A549 (cell line): ENCODE data around the gene CTDP1. TPM values are rescaled to one million over a fixed set of nuclear protein-coding genes. Genes with fewer than 3 reads are reported as not detected.

Source experiments
- ATAC-seq, 2 experiments: fragments of 200-7000 bp in 1 of 2; fragments of >200 bp in 1 of 2; cut with Nextera tagmentation in 1 of 2; cut with Tn5 transposase in 1 of 2; 3 replicates each; pipeline versions ENCODE4 v1.8.0 to v1.9.1; 2018 to 2020; ENCODE audit warnings: mild to moderate bottlenecking in 1 of 2, moderate library complexity in 1 of 2
- CTCF ChIA-PET: fragments of 300-600 bp; sonication (Branson Sonifier 250); formaldehyde crosslinking; extraction: SDS; loops from one replicate; lab custom pipeline; 2021; ENCODE audit warnings: antibody characterized with exemption, inconsistent platforms; lab: Yijun Ruan, JAX
- POLR2A ChIA-PET: fragments of 350-600 bp; formaldehyde crosslinking; extraction: SDS; loops from one replicate; lab custom pipeline; 2021; ENCODE audit warnings: antibody characterized with exemption, inconsistent platforms; lab: Yijun Ruan, JAX
- DNase-seq, 2 experiments: peaks; one replicate each; pipeline versions ENCODE4 v3.0.0 to v3.0.0-alpha.2; 2011 to 2016; ENCODE audit warnings: low read depth in 1 of 2, low spot score in 1 of 2
- FAIRE-seq: peaks from 2 replicates; lab custom pipeline; 2011; peaks lifted over from hg19 to GRCh38; lab: Jason Lieb, UNC
- H3K27ac ChIP-seq, 2 experiments: fragments of >200 bp; sonication (Bioruptor Twin); formaldehyde crosslinking; 3 replicates each; pipeline ENCODE4 v1.5.1; 2016 to 2017
- H3K4me1 ChIP-seq: fragments of >200 bp; sonication (Bioruptor Twin); formaldehyde crosslinking; 3 replicates; pipeline ENCODE4 v1.6.1; 2016
- H3K4me2 ChIP-seq: fragments of >200 bp; sonication (Bioruptor Twin); formaldehyde crosslinking; 3 replicates; pipeline ENCODE4 v1.6.1; 2016
- H3K4me3 ChIP-seq: fragments of >200 bp; sonication (Bioruptor Twin); formaldehyde crosslinking; 3 replicates; pipeline ENCODE4 v1.5.1; 2016
- H3K9me3 ChIP-seq: fragments of >200 bp; sonication (Bioruptor Twin); formaldehyde crosslinking; 3 replicates; pipeline ENCODE4 v1.6.1; 2016
- ATOH8 ChIP-seq: fragments of 250-450 bp; sonication (Bioruptor Pico); IDR thresholded peaks from 2 replicates; pipeline ENCODE4 v1.5.0; 2020; ENCODE audit warnings: low read depth, mild to moderate bottlenecking, moderate library complexity
- CBX2 ChIP-seq: fragments of 200-600 bp; sonication (generic); IDR thresholded peaks from 2 replicates; pipeline ENCODE4 v1.6.1; 2016; ENCODE audit warnings: low read depth, mild to moderate bottlenecking, borderline replicate concordance
- CHD4 ChIP-seq: fragments of 200-600 bp; sonication (generic); IDR thresholded peaks from 2 replicates; pipeline ENCODE4 v1.6.1; 2016; ENCODE audit warnings: antibody characterized with exemption, mild to moderate bottlenecking, borderline replicate concordance
- EHF ChIP-seq: fragments of 250-450 bp; sonication (Bioruptor Pico); IDR thresholded peaks from 2 replicates; pipeline ENCODE4 v1.5.0; 2020; ENCODE audit warnings: mild to moderate bottlenecking
- ESRRA ChIP-seq: fragments of 150-350 bp; IDR thresholded peaks from 2 replicates; pipeline ENCODE4 v1.6.1; 2014; ENCODE audit warnings: mild to moderate bottlenecking, low read length, borderline replicate concordance
- FOSB ChIP-seq: fragments of 250-450 bp; sonication (Bioruptor Pico); IDR thresholded peaks from 2 replicates; pipeline ENCODE4 v1.5.0; 2020; ENCODE audit warnings: mild to moderate bottlenecking, moderate library complexity
- HOXB13 ChIP-seq: fragments of 250-450 bp; sonication (Bioruptor Pico); IDR thresholded peaks from 2 replicates; pipeline ENCODE4 v1.5.0; 2020; ENCODE audit warnings: low read depth, mild to moderate bottlenecking, moderate library complexity
- HOXB5 ChIP-seq: fragments of 250-450 bp; sonication (Bioruptor Pico); IDR thresholded peaks from 2 replicates; pipeline ENCODE4 v1.5.0; 2020; ENCODE audit warnings: mild to moderate bottlenecking, moderate library complexity
- JUN ChIP-seq, 2 experiments: fragments of >200 bp; sonication (Bioruptor Twin); formaldehyde crosslinking; IDR thresholded peaks; 2 replicates in 1 of 2; 3 replicates in 1 of 2; pipeline ENCODE4 v1.6.1; 2016 to 2017
- KDM1A ChIP-seq: fragments of 200-600 bp; sonication (generic); IDR thresholded peaks from 2 replicates; pipeline ENCODE4 v1.6.1; 2016; ENCODE audit warnings: low read depth, mild to moderate bottlenecking
- MAZ ChIP-seq: fragments of 150-350 bp; IDR thresholded peaks from 2 replicates; pipeline ENCODE4 v1.6.1; 2014; ENCODE audit warnings: antibody characterized with exemption, low read depth, low read length, borderline replicate concordance
- NFE2L2 ChIP-seq: fragments of 150-350 bp; conservative IDR thresholded peaks from 2 replicates; pipeline ENCODE4 v1.6.1; 2014; ENCODE audit warnings: low read length
- NPAS2 ChIP-seq: fragments of 250-450 bp; sonication (Bioruptor Pico); IDR thresholded peaks from 2 replicates; pipeline ENCODE4 v1.8.0; 2022; ENCODE audit warnings: mild to moderate bottlenecking, moderate library complexity, borderline replicate concordance
- NR3C1 ChIP-seq: fragments of >200 bp; sonication (Bioruptor Twin); formaldehyde crosslinking; IDR thresholded peaks from 3 replicates; pipeline ENCODE4 v1.6.1; 2017
- PBX3 ChIP-seq: IDR thresholded peaks from 2 replicates; pipeline ENCODE4 v1.6.1; 2012
- PHF8 ChIP-seq: fragments of 200-600 bp; sonication (generic); IDR thresholded peaks from 2 replicates; pipeline ENCODE4 v1.6.1; 2016; ENCODE audit warnings: low read depth, mild to moderate bottlenecking, antibody characterized with exemption, moderate library complexity, borderline replicate concordance
- RAD21 ChIP-seq, 2 experiments: fragments of >200 bp in 1 of 2; sonication (Bioruptor Twin) in 1 of 2; formaldehyde crosslinking in 1 of 2; IDR thresholded peaks in 1 of 2; conservative IDR thresholded peaks in 1 of 2; 2 replicates in 1 of 2; 3 replicates in 1 of 2; pipeline ENCODE4 v1.6.1; 2012 to 2018; ENCODE audit warnings: inconsistent platforms in 1 of 2
- RARB ChIP-seq: fragments of 250-450 bp; sonication (Bioruptor Pico); IDR thresholded peaks from 2 replicates; pipeline ENCODE4 v1.8.0; 2021; ENCODE audit warnings: mild to moderate bottlenecking, moderate library complexity
- RNF2 ChIP-seq: fragments of 200-600 bp; sonication (generic); IDR thresholded peaks from 2 replicates; pipeline ENCODE4 v1.6.1; 2016; ENCODE audit warnings: low read depth, mild to moderate bottlenecking, antibody characterized with exemption, moderate library complexity, borderline replicate concordance
- WGBS: methylation state at CpG from one replicate; pipeline ENCODE4 v1.1.6; 2017; ENCODE audit errors: missing lambda C conversion rate; 5-methylcytosine and 5-hydroxymethylcytosine counted together
- polyA plus RNA-seq, 4 experiments: library from polyadenylated mRNA; depleted of rRNA in 3 of 4; stranded (reverse); fragments of >200 nt; fragmentation: RNase III in 1 of 4; extraction: RNeasy Plus Mini Kit Qiagen cat#74134 plus additional on column Dnase treatment in 1 of 4; gene quantifications; 2 replicates in 3 of 4; 3 replicates in 1 of 4; pipeline ENCODE4 v1.2.3, GENCODE V29; 2011 to 2017
- TF ChIP-seq, protein P1 (sequence below): fragments of 200-600 bp; sonication (generic); IDR thresholded peaks from 2 replicates; pipeline ENCODE4 v1.6.1; 2016; ENCODE audit warnings: antibody characterized with exemption, mild to moderate bottlenecking, moderate library complexity
- TF ChIP-seq, protein P2 (sequence below): fragments of >200 bp; sonication (Bioruptor Twin); formaldehyde crosslinking; IDR thresholded peaks from 3 replicates; pipeline ENCODE4 v1.5.1; 2016

CTDP1 gene
- polyA plus RNA-seq, 2 of the 4 experiments (the other 2 are of a cell fraction): 6.8 to 12.1 TPM

GRCh38 chr18:79659733-79660132 lies 19.9 kb upstream of the CTDP1 start (continued):
- TF ChIP-seq, protein P1, sequence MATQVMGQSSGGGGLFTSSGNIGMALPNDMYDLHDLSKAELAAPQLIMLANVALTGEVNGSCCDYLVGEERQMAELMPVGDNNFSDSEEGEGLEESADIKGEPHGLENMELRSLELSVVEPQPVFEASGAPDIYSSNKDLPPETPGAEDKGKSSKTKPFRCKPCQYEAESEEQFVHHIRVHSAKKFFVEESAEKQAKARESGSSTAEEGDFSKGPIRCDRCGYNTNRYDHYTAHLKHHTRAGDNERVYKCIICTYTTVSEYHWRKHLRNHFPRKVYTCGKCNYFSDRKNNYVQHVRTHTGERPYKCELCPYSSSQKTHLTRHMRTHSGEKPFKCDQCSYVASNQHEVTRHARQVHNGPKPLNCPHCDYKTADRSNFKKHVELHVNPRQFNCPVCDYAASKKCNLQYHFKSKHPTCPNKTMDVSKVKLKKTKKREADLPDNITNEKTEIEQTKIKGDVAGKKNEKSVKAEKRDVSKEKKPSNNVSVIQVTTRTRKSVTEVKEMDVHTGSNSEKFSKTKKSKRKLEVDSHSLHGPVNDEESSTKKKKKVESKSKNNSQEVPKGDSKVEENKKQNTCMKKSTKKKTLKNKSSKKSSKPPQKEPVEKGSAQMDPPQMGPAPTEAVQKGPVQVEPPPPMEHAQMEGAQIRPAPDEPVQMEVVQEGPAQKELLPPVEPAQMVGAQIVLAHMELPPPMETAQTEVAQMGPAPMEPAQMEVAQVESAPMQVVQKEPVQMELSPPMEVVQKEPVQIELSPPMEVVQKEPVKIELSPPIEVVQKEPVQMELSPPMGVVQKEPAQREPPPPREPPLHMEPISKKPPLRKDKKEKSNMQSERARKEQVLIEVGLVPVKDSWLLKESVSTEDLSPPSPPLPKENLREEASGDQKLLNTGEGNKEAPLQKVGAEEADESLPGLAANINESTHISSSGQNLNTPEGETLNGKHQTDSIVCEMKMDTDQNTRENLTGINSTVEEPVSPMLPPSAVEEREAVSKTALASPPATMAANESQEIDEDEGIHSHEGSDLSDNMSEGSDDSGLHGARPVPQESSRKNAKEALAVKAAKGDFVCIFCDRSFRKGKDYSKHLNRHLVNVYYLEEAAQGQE: no peak
- TF ChIP-seq ESRRA: no peak
- TF ChIP-seq FOSB: no peak
- no peak for TF ChIP-seq RAD21 (conservative IDR thresholded peaks at IDR 0.05 in 1 of 2, IDR thresholded peaks at IDR 0.05 in 1 of 2)
- TF ChIP-seq, all 56 proteins: peak for 0

GRCh38 chr18:79662034-79662433 lies 17.6 kb upstream of the CTDP1 start:
- 22% methylated on average over 4 of the region's 4 CpGs for WGBS
- ATAC-seq (no peak), FAIRE-seq (no peak), DNase-seq (no peak)
- Histone ChIP-seq H3K4me2 (no peak overlapping the region), H3K4me3 (no peak overlapping the region), H3K4me1 (no peaks in the 10 kb centered on the region), H3K27ac (no peak overlapping the region), H3K9me3 (no peaks in the 10 kb centered on the region)
- no peak for TF ChIP-seq RARB (CRISPR knock-in tag)
- ChIA-PET CTCF (no interaction called here), POLR2A (no interaction called here)

DNA sequence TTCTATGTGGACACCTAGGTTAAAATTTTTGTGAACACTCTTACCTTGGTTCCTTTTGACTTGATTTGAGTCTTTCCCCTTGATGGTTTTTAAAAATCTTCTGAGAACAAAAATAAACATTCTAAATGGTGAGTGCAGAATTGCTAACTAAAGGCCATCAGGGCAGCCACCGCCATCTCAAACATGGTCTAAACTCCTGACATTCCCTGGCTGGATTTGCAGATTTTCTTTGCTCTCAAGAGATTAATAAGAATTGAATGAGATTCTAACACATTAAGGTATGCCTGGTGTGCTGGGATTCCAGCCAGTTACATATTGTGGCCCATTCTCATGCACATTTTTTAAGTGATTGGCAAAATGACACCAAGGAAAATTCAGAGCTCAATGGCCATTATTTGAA lies 17.2 kb upstream of the CTDP1 start:
- DNase-seq (no peak), FAIRE-seq (no peak), ATAC-seq (no peak)
- ChIA-PET POLR2A (no interaction called here), CTCF (no interaction called here)
- Histone ChIP-seq H3K4me1 (no peaks in the 10 kb centered on the region), H3K9me3 (no peaks in the 10 kb centered on the region), H3K4me3 (no peak overlapping the region), H3K4me2 (no peak overlapping the region), H3K27ac (no peak overlapping the region)
- TF ChIP-seq NR3C1 (no peak), HOXB13 (CRISPR knock-in tag) (no peak), NPAS2 (CRISPR knock-in tag) (no peak), CBX2 (no peak), NFE2L2 (no peak), ESRRA (no peak), FOSB (no peak), RAD21 (conservative IDR thresholded peaks at IDR 0.05 in 1 of 2, IDR thresholded peaks at IDR 0.05 in 1 of 2) (no peak), EHF (CRISPR knock-in tag) (no peak), CHD4 (no peak), RARB (CRISPR knock-in tag) (no peak), JUN (IDR thresholded peaks at IDR 0.05) (no peak), PBX3 (no peak), ATOH8 (CRISPR knock-in tag) (no peak), MAZ (no peak), PHF8 (no peak), KDM1A (no peak), RNF2 (no peak), HOXB5 (CRISPR knock-in tag) (no peak)
- TF ChIP-seq, protein P2, sequence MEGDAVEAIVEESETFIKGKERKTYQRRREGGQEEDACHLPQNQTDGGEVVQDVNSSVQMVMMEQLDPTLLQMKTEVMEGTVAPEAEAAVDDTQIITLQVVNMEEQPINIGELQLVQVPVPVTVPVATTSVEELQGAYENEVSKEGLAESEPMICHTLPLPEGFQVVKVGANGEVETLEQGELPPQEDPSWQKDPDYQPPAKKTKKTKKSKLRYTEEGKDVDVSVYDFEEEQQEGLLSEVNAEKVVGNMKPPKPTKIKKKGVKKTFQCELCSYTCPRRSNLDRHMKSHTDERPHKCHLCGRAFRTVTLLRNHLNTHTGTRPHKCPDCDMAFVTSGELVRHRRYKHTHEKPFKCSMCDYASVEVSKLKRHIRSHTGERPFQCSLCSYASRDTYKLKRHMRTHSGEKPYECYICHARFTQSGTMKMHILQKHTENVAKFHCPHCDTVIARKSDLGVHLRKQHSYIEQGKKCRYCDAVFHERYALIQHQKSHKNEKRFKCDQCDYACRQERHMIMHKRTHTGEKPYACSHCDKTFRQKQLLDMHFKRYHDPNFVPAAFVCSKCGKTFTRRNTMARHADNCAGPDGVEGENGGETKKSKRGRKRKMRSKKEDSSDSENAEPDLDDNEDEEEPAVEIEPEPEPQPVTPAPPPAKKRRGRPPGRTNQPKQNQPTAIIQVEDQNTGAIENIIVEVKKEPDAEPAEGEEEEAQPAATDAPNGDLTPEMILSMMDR: no peak
- WGBS: 77% methylated on average over 1 of the region's 1 CpG
